Liver (tissue), 3 donors: Measurements from ENCODE around the gene UBR4.

Experiments
- GABPA ChIP-seq, 2 donors: IDR thresholded peaks in 1 of 2; conservative IDR thresholded peaks in 1 of 2; 2 replicates each; pipeline ENCODE4 v1.6.1; 2016; ENCODE audit warnings: antibody characterized with exemption in 2 of 2, mild to moderate bottlenecking in 1 of 2, moderate library complexity in 1 of 2
- JUND ChIP-seq, 2 donors: IDR thresholded peaks; 2 replicates each; pipeline ENCODE4 v1.6.1; 2016; ENCODE audit warnings: antibody characterized with exemption in 2 of 2
- RAD21 ChIP-seq, 2 donors: IDR thresholded peaks; 2 replicates each; pipeline ENCODE4 v1.6.1; 2016; ENCODE audit warnings: antibody characterized with exemption in 2 of 2, mild to moderate bottlenecking in 2 of 2
- TF ChIP-seq, protein P1 (sequence below): fragments of 150-350 bp; IDR thresholded peaks from 2 replicates; pipeline ENCODE4 v1.5.1; 2017; ENCODE audit warnings: improper control_type of control experiment, low read depth, low read length; ENCODE audit not compliant: missing input control
- donor health status: healthy.
- donor health status: healthy.

DNA sequence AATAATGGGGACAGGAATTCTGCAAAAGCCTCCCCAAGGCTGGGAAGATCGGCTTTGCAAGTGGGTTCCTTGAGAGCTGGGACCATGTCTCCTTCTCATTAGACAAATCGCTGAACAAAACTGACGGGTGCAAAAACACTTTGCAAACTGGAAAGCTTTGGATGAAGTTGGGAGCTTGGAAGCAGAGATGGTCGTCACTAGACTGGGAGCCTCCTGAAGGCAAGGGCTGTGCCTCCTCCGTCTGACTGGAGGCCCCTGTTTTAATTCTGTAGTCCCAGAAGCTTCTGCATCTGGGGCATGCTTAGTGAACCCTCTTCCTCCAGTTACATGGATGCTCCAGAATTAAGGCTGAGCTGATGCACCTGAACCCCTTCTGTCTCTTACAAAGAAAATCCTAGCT lies 171.3 kb downstream of the UBR4 start:
- TF ChIP-seq, protein P1, sequence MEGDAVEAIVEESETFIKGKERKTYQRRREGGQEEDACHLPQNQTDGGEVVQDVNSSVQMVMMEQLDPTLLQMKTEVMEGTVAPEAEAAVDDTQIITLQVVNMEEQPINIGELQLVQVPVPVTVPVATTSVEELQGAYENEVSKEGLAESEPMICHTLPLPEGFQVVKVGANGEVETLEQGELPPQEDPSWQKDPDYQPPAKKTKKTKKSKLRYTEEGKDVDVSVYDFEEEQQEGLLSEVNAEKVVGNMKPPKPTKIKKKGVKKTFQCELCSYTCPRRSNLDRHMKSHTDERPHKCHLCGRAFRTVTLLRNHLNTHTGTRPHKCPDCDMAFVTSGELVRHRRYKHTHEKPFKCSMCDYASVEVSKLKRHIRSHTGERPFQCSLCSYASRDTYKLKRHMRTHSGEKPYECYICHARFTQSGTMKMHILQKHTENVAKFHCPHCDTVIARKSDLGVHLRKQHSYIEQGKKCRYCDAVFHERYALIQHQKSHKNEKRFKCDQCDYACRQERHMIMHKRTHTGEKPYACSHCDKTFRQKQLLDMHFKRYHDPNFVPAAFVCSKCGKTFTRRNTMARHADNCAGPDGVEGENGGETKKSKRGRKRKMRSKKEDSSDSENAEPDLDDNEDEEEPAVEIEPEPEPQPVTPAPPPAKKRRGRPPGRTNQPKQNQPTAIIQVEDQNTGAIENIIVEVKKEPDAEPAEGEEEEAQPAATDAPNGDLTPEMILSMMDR = no peak
- no peak for TF ChIP-seq RAD21 (IDR thresholded peaks at IDR 0.05)
- TF ChIP-seq GABPA (IDR thresholded peaks at IDR 0.05 in 1 of 2, conservative IDR thresholded peaks at IDR 0.05 in 1 of 2) = no peak
- TF ChIP-seq JUND (IDR thresholded peaks at IDR 0.05) = no peak
